Vagina (tissue), 2 donors: ENCODE data around the gene VWA3B.

ENCODE experiments used
- POLR2AphosphoS5 ChIP-seq, 2 donors: sonication (generic); formaldehyde crosslinking; IDR thresholded peaks; one replicate each; pipeline ENCODE4 v1.9.0; 2017; ENCODE audit warnings: antibody characterized with exemption in 2 of 2, mild to moderate bottlenecking in 2 of 2, low read depth in 1 of 2; ENCODE audit not compliant: insufficient read depth in 1 of 2
- TF ChIP-seq, protein P1 (sequence below), 3 experiments: fragments of 450-650 bp in 2 of 3; fragments of 200-600 bp in 1 of 3; sonication (generic) in 1 of 3; IDR thresholded peaks; one replicate each; pipeline ENCODE4 v1.5.1; 2017 to 2019; ENCODE audit warnings: antibody characterized with exemption in 3 of 3, mild to moderate bottlenecking in 2 of 3, moderate library complexity in 2 of 3

- TF ChIP-seq, protein P1, sequence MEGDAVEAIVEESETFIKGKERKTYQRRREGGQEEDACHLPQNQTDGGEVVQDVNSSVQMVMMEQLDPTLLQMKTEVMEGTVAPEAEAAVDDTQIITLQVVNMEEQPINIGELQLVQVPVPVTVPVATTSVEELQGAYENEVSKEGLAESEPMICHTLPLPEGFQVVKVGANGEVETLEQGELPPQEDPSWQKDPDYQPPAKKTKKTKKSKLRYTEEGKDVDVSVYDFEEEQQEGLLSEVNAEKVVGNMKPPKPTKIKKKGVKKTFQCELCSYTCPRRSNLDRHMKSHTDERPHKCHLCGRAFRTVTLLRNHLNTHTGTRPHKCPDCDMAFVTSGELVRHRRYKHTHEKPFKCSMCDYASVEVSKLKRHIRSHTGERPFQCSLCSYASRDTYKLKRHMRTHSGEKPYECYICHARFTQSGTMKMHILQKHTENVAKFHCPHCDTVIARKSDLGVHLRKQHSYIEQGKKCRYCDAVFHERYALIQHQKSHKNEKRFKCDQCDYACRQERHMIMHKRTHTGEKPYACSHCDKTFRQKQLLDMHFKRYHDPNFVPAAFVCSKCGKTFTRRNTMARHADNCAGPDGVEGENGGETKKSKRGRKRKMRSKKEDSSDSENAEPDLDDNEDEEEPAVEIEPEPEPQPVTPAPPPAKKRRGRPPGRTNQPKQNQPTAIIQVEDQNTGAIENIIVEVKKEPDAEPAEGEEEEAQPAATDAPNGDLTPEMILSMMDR (IDR thresholded peaks at IDR 0.05): no peak
- no peak for TF ChIP-seq POLR2AphosphoS5 (IDR thresholded peaks at IDR 0.05; ENCODE audit: insufficient read depth in 1 of 2, low read depth in 1 of 2)
These were observed 247.0 kb downstream of the VWA3B start for GRCh38 chr2:98333922-98334321.
